Lung (tissue), 16 donors: ENCODE results near the gene PLD5. TPM values are rescaled to one million over a fixed set of nuclear protein-coding genes. Genes with fewer than 3 reads are reported as not detected.

Experiments used
- ATAC-seq: fragments of 200-7000 bp; cut with Tn5 transposase; one replicate; pipeline ENCODE4 v1.9.1; 2020; ENCODE audit warnings: moderate number of reproducible peaks; ENCODE audit not compliant: insufficient read depth, low FRiP score
- DNase-seq, 3 donors: peaks; one replicate each; pipeline ENCODE4 v3.0.0-alpha.2; 2013 to 2017
- H3K27ac ChIP-seq, 2 donors: one replicate each; pipeline ENCODE4 v1.5.1; 2013; ENCODE audit warnings: mild to moderate bottlenecking in 2 of 2, moderate library complexity in 2 of 2, control low read depth in 1 of 2, inconsistent platforms in 1 of 2, low read depth in 1 of 2, low read length in 1 of 2
- H3K27me3 ChIP-seq, 3 donors: one replicate each; pipeline ENCODE4 v1.5.1; 2013; ENCODE audit warnings: low read length in 2 of 3; ENCODE audit not compliant: control insufficient read depth in 3 of 3, insufficient read depth in 3 of 3
- H3K36me3 ChIP-seq, 4 donors: one replicate each; pipeline ENCODE4 v1.5.1; 2013; ENCODE audit warnings: low read length in 4 of 4, mild to moderate bottlenecking in 1 of 4, moderate library complexity in 1 of 4; ENCODE audit not compliant: control insufficient read depth in 4 of 4, insufficient read depth in 4 of 4
- H3K4me1 ChIP-seq, 5 donors: one replicate each; pipeline ENCODE4 v1.5.1; 2013; ENCODE audit warnings: low read length in 5 of 5, mild to moderate bottlenecking in 2 of 5, moderate library complexity in 1 of 5; ENCODE audit not compliant: control insufficient read depth in 5 of 5, insufficient read depth in 5 of 5
- H3K4me3 ChIP-seq: one replicate; pipeline ENCODE4 v1.5.1; 2013; ENCODE audit warnings: mild to moderate bottlenecking, control low read depth, moderate library complexity
- H3K9ac ChIP-seq, 2 donors: one replicate each; pipeline ENCODE4 v1.5.1; 2013; ENCODE audit warnings: low read length in 2 of 2, control low read depth in 1 of 2; ENCODE audit not compliant: insufficient read depth in 1 of 2
- H3K9me3 ChIP-seq, 4 donors: one replicate each; pipeline ENCODE4 v1.5.1; 2013; ENCODE audit warnings: low read length in 3 of 4, mild to moderate bottlenecking in 1 of 4, moderate library complexity in 1 of 4; ENCODE audit not compliant: control insufficient read depth in 4 of 4, insufficient read depth in 3 of 4
- CTCF ChIP-seq: IDR thresholded peaks from 2 replicates; pipeline ENCODE4 v1.5.1; 2012; ENCODE audit warnings: mild to moderate bottlenecking; ENCODE audit errors: control extremely low read depth, extremely low read depth
- WGBS, 2 donors: extraction: QIAGEN DNeasy Blood & Tissue Kit; methylation state at CpG; one replicate each; pipeline ENCODE4 v1.1.7; 2013; 5-methylcytosine and 5-hydroxymethylcytosine counted together
- long read RNA-seq, 5 donors: transcript quantifications; one replicate each; lab custom pipeline, GENCODE V29; 2026
- polyA plus RNA-seq, 2 donors: library from polyadenylated mRNA; stranded (reverse); fragments of 200-250 nt; gene quantifications; one replicate each; pipeline ENCODE4 v1.2.1, GENCODE V29; 2013
- total RNA-seq, 2 donors: library from RNA; depleted of rRNA in 1 of 2; stranded (reverse); fragments of >200 nt in 1 of 2; gene quantifications; one replicate each; pipeline ENCODE4 v1.2.1, GENCODE V29; 2014 to 2021
- donor health status: control.
- donor health status: control.
- donor health status: Bipolar disorder and iron deficiency.
- donor health status: healthy.
- donor health status: DM: yes; HTN: yes; CAD: no.

Gene PLD5
- total RNA-seq (under 1 TPM; 0.43 TPM), polyA plus RNA-seq (under 1 TPM; 0.09 to 0.14 TPM)
- long read RNA-seq, donor 1, result 0 reads
- long read RNA-seq, donor 2, result 0 reads
- long read RNA-seq, donor 3, result 0 reads
- long read RNA-seq, donor 4, result 0 reads
- long read RNA-seq, donor 5, result 0 reads

GRCh38 chr1:242524571-242525359 is at the start of gene PLD5:
Gene PLD5 (minus strand): TSS chr1:242524697.
- peak within 1 kb of the TSS; percentile 27 for H3K4me3 ChIP-seq
- no peak for TF ChIP-seq CTCF
- ATAC-seq (peak; percentile 60), DNase-seq (peak in 2 of 3 donors; percentile 4 to 17)
- 1% methylated on average over 48 to 77 of the region's 77 CpGs for WGBS, 2 donors
- no peaks in the 10 kb centered on the region for H3K9me3 ChIP-seq
- H3K27me3 ChIP-seq, result peaks cover 0 to 68% (median 42%) of the 10 kb centered on the region in 3 donors
- no peak within 1 kb of the TSS for H3K9ac ChIP-seq
- no peak within 1 kb of the TSS for H3K27ac ChIP-seq
- peaks cover 0 to 14% (median 4%) of the 10 kb centered on the region in 5 donors for H3K4me1 ChIP-seq
- no peaks in the 10 kb centered on the region for H3K36me3 ChIP-seq

GRCh38 chr1:242569867-242570266 is 45.4 kb upstream of the PLD5 start:
- WGBS, 2 donors, result 78 to 87% methylated on average over 1 of the region's 1 CpG

GRCh38 chr1:242568666-242569065 is 44.2 kb upstream of the PLD5 start:
- ATAC-seq (no peak), DNase-seq (no peak)
- Histone ChIP-seq H3K36me3 (no peaks in the 10 kb centered on the region), H3K4me1 (no peaks in the 10 kb centered on the region), H3K27ac (no peak overlapping the region), H3K4me3 (no peak overlapping the region), H3K9me3 (peaks cover 0 to 2% (median 0%) of the 10 kb centered on the region in 4 donors), H3K27me3 (no peaks in the 10 kb centered on the region), H3K9ac (no peak overlapping the region)
- no peak for TF ChIP-seq CTCF
- WGBS, 2 donors, result 90 to 91% methylated on average over 9 of the region's 9 CpGs

More at GRCh38 chr1:242569867-242570266, 45.4 kb upstream of the PLD5 start:
- Histone ChIP-seq H3K4me3 (no peak overlapping the region), H3K9ac (no peak overlapping the region), H3K27ac (no peak overlapping the region), H3K9me3 (peaks cover 0 to 2% (median 0%) of the 10 kb centered on the region in 4 donors), H3K27me3 (no peaks in the 10 kb centered on the region), H3K4me1 (no peaks in the 10 kb centered on the region), H3K36me3 (no peaks in the 10 kb centered on the region)
- TF ChIP-seq CTCF, result no peak
- ATAC-seq, result no peak
- DNase-seq, result no peak
